ENCODE results near the gene SOCS6. TPM values are rescaled to one million over a fixed set of nuclear protein-coding genes. Genes with fewer than 3 reads are reported as not detected.
"Not testable (repeated sequence)": the region's sequence is repeated elsewhere in the genome, so short reads cannot be mapped to it uniquely, and the experiment has no call there.

The SOCS6 gene
- total RNA-seq, 1 experiment from 2014 or later, result 17.6 TPM

GRCh38 chr18:70322385-70322784 lies 33.5 kb downstream of the SOCS6 start:
- no peak for DNase-seq (ENCODE audit: low spot score)

GRCh38 chr18:70322928-70323327 lies 34.1 kb downstream of the SOCS6 start:
- DNase-seq (ENCODE audit: low spot score), result no peak

- no peak for DNase-seq (ENCODE audit: low spot score)
Measured at GRCh38 chr18:70324897-70325296, 36.1 kb downstream of the SOCS6 start.

GRCh38 chr18:70326255-70326654 lies 37.4 kb downstream of the SOCS6 start:
- DNase-seq (ENCODE audit: low spot score), result no peak

GRCh38 chr18:70328169-70328568 lies 39.3 kb downstream of the SOCS6 start:
- no peak for DNase-seq (ENCODE audit: low spot score)

GRCh38 chr18:70329071-70329470 lies 40.2 kb downstream of the SOCS6 start:
- DNase-seq (ENCODE audit: low spot score), result no peak

GRCh38 chr18:70330887-70331286 lies 42.0 kb downstream of the SOCS6 start:
- no peak for DNase-seq (ENCODE audit: low spot score)

GRCh38 chr18:70331456-70332097 lies 42.7 kb downstream of the SOCS6 start:
- DNase-seq (ENCODE audit: low spot score), result no peak

- no peak for DNase-seq (ENCODE audit: low spot score)
Measured at GRCh38 chr18:70332694-70333093, 43.8 kb downstream of the SOCS6 start.

- no peak for DNase-seq (ENCODE audit: low spot score)
Measured at GRCh38 chr18:70333316-70333715, 44.5 kb downstream of the SOCS6 start.

GRCh38 chr18:70333757-70334156 lies 44.9 kb downstream of the SOCS6 start:
- DNase-seq (ENCODE audit: low spot score), result peak; percentile 30

GRCh38 chr18:70334264-70334663 lies 45.4 kb downstream of the SOCS6 start:
- DNase-seq (ENCODE audit: low spot score), result no peak

GRCh38 chr18:70334728-70335329 lies 46.0 kb downstream of the SOCS6 start:
- no peak for DNase-seq (ENCODE audit: low spot score)

GRCh38 chr18:70335892-70336726 lies 47.3 kb downstream of the SOCS6 start:
- DNase-seq (ENCODE audit: low spot score), result no peak

- DNase-seq (ENCODE audit: low spot score), result peak; percentile 91
Measured at GRCh38 chr18:70337139-70337972, 48.5 kb downstream of the SOCS6 start.

GRCh38 chr18:70338890-70339289 lies 50.0 kb downstream of the SOCS6 start:
- DNase-seq (ENCODE audit: low spot score), result no peak

- DNase-seq (ENCODE audit: low spot score), result no peak
Measured at GRCh38 chr18:70339915-70340314, 51.1 kb downstream of the SOCS6 start.

- DNase-seq (ENCODE audit: low spot score), result not testable (repeated sequence)
Measured at GRCh38 chr18:70348481-70348880, 59.6 kb downstream of the SOCS6 start.

- DNase-seq (ENCODE audit: low spot score), result no peak
Measured at GRCh38 chr18:70349316-70349715, 60.5 kb downstream of the SOCS6 start.

- no peak for DNase-seq (ENCODE audit: low spot score)
Measured at GRCh38 chr18:70354080-70354479, 65.2 kb downstream of the SOCS6 start.

GRCh38 chr18:70354771-70355170 lies 65.9 kb downstream of the SOCS6 start:
- DNase-seq (ENCODE audit: low spot score), result no peak
